DOHH2 (cell line): ENCODE measurements around the gene SBNO2.

Source experiments
- H3F3A ChIP-seq: fragments of 200-600 bp; sonication (generic), shearing (Covaris generic); 2 replicates; pipeline ENCODE4 v1.6.0; 2016; ENCODE audit warnings: antibody characterized with exemption, mild to moderate bottlenecking; ENCODE audit not compliant: control insufficient read depth, insufficient read depth
- H3K27ac ChIP-seq: fragments of 200-600 bp; sonication (generic); 2 replicates; pipeline ENCODE4 v1.5.1; 2014; ENCODE audit warnings: low read depth, mild to moderate bottlenecking, low read length, moderate library complexity
- H3K27me3 ChIP-seq: fragments of 200-600 bp; sonication (generic); 2 replicates; pipeline ENCODE4 v1.6.1; 2014; ENCODE audit warnings: mild to moderate bottlenecking, low read length, mixed read lengths; ENCODE audit not compliant: control insufficient read depth
- H3K36me3 ChIP-seq: fragments of 200-600 bp; sonication (generic); 2 replicates; pipeline ENCODE4 v1.6.1; 2014; ENCODE audit warnings: mild to moderate bottlenecking, low read length, moderate library complexity, mixed read lengths; ENCODE audit not compliant: control insufficient read depth
- H3K4me1 ChIP-seq: fragments of 200-600 bp; sonication (generic); 2 replicates; pipeline ENCODE4 v1.6.1; 2014; ENCODE audit warnings: mild to moderate bottlenecking, low read length, mixed read lengths; ENCODE audit not compliant: control insufficient read depth
- H3K4me2 ChIP-seq: fragments of 200-600 bp; sonication (generic); 2 replicates; pipeline ENCODE4 v1.6.0; 2014; ENCODE audit warnings: mild to moderate bottlenecking, low read length, moderate library complexity
- H3K4me3 ChIP-seq: fragments of 200-600 bp; sonication (generic); 2 replicates; pipeline ENCODE4 v1.5.1; 2014; ENCODE audit warnings: mild to moderate bottlenecking, low read length, mixed read lengths
- H3K79me2 ChIP-seq: fragments of 200-600 bp; sonication (generic); 2 replicates; pipeline ENCODE4 v1.6.1; 2014; ENCODE audit warnings: mild to moderate bottlenecking, low read length, mixed read lengths; ENCODE audit not compliant: control insufficient read depth
- H3K9me2 ChIP-seq: fragments of 200-600 bp; sonication (generic); replicated peaks from 2 replicates; pipeline ENCODE4 v1.6.1; 2014; ENCODE audit warnings: mild to moderate bottlenecking, low read length, mixed read lengths; ENCODE audit not compliant: control insufficient read depth
- H3K9me3 ChIP-seq: fragments of 200-600 bp; sonication (generic); 2 replicates; pipeline ENCODE4 v1.6.1; 2014; ENCODE audit warnings: antibody characterized with exemption, low read length, mixed read lengths; ENCODE audit not compliant: control insufficient read depth, insufficient read depth
- H4K20me1 ChIP-seq: fragments of 200-600 bp; sonication (generic); 2 replicates; pipeline ENCODE4 v1.6.0; 2014; ENCODE audit warnings: low read depth, mild to moderate bottlenecking, antibody characterized with exemption, low read length, moderate library complexity; ENCODE audit not compliant: control insufficient read depth, insufficient read depth
- EZH2phosphoT487 ChIP-seq: fragments of 200-600 bp; sonication (generic); IDR thresholded peaks from 2 replicates; pipeline ENCODE4 v1.6.1; 2017; ENCODE audit warnings: borderline replicate concordance, mild to moderate bottlenecking, antibody characterized with exemption, low read length, moderate library complexity, mixed read lengths
- TF ChIP-seq, protein P1 (sequence below): fragments of 200-600 bp; sonication (generic); IDR thresholded peaks from one replicate; pipeline ENCODE4 v1.5.1; 2014; ENCODE audit warnings: antibody characterized with exemption, mild to moderate bottlenecking, low read depth, low read length; ENCODE audit not compliant: poor library complexity, severe bottlenecking

Gene SBNO2

DNA sequence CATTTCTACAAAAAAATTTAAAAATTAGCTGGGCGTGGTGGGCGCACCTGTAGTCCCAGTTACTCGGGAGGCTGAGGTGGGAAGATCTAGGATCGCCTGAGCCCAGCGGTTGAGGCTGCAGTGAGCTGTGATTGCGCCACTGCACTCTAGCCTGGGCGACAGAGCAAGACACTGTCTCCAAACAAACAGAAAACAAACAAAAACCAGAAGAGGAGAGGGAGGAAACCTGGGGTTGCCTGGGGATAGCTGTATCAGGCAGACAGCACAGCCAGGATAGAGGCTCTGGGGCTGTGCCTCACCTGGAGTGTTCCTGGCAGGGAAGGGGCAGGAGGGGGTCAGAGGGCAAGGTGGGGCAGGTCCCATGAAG lies 76.3 kb downstream of the SBNO2 start:
- H3K4me3 ChIP-seq, result no peak overlapping the region
- no peaks in the 10 kb centered on the region for H3K9me2 ChIP-seq
- no peaks in the 10 kb centered on the region for H3K27me3 ChIP-seq
- peaks cover 14% of the 10 kb centered on the region for H3F3A ChIP-seq
- H3K4me2 ChIP-seq, result no peak overlapping the region
- peaks cover 25% of the 10 kb centered on the region for H3K79me2 ChIP-seq
- H3K4me1 ChIP-seq, result peaks cover 44% of the 10 kb centered on the region
- peaks cover 19% of the 10 kb centered on the region for H3K36me3 ChIP-seq
- peaks cover 15% of the 10 kb centered on the region for H4K20me1 ChIP-seq
- H3K27ac ChIP-seq, result no peak overlapping the region
- no peaks in the 10 kb centered on the region for H3K9me3 ChIP-seq
- TF ChIP-seq EZH2phosphoT487, result no peak
- TF ChIP-seq, protein P1, sequence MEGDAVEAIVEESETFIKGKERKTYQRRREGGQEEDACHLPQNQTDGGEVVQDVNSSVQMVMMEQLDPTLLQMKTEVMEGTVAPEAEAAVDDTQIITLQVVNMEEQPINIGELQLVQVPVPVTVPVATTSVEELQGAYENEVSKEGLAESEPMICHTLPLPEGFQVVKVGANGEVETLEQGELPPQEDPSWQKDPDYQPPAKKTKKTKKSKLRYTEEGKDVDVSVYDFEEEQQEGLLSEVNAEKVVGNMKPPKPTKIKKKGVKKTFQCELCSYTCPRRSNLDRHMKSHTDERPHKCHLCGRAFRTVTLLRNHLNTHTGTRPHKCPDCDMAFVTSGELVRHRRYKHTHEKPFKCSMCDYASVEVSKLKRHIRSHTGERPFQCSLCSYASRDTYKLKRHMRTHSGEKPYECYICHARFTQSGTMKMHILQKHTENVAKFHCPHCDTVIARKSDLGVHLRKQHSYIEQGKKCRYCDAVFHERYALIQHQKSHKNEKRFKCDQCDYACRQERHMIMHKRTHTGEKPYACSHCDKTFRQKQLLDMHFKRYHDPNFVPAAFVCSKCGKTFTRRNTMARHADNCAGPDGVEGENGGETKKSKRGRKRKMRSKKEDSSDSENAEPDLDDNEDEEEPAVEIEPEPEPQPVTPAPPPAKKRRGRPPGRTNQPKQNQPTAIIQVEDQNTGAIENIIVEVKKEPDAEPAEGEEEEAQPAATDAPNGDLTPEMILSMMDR, result no peak

- Histone ChIP-seq H3K79me2 (peaks cover 43% of the 10 kb centered on the region), H3K4me1 (peaks cover 24% of the 10 kb centered on the region), H3K4me3 (peak within 1 kb of the TSS; percentile 79), H4K20me1 (peaks cover 15% of the 10 kb centered on the region), H3K9me3 (no peaks in the 10 kb centered on the region), H3K27me3 (no peaks in the 10 kb centered on the region), H3K27ac (peak within 1 kb of the TSS; percentile 52), H3F3A (peaks cover 7% of the 10 kb centered on the region; the same call in 1 of the 2 replicates), H3K9me2 (no peaks in the 10 kb centered on the region), H3K4me2 (peak within 1 kb of the TSS; percentile 72), H3K36me3 (peaks cover 40% of the 10 kb centered on the region)
- no peak for TF ChIP-seq EZH2phosphoT487
- TF ChIP-seq, protein P1, result no peak
Measured at GRCh38 chr19:1094978-1095701, 78.9 kb downstream of the SBNO2 start, which contains the start of gene POLR2E. Gene POLR2E, minus strand, starts transcription at chr19:1095375. Its CDS starts 60 bp downstream, at chr19:1095315.

DNA sequence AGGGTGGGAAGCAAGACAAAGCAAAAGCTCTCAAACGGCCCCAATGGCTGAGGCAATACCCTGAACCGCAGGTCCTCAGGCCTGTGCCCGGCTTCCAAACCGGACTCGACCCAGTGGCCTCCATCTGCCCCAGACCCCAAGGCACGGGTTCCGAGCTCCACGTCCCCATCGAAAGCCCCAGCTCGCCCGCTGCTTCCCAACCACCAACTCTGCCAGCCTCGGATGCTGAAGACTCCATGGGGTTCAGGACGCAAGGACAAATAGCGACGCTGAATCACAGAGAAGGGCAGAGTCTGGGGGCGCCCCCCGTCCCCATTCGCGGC lies 79.5 kb downstream of the SBNO2 start:
- peaks cover 43% of the 10 kb centered on the region for H3K79me2 ChIP-seq
- no peaks in the 10 kb centered on the region for H3K9me3 ChIP-seq
- peak overlapping the region; percentile 72 for H3K4me2 ChIP-seq
- H4K20me1 ChIP-seq, result peaks cover 15% of the 10 kb centered on the region
- no peak overlapping the region for H3K27ac ChIP-seq
- H3K36me3 ChIP-seq, result peaks cover 42% of the 10 kb centered on the region
- TF ChIP-seq, protein P1, result no peak
- TF ChIP-seq EZH2phosphoT487, result no peak
- peaks cover 26% of the 10 kb centered on the region for H3K4me1 ChIP-seq
- peak overlapping the region; percentile 79 for H3K4me3 ChIP-seq
- H3F3A ChIP-seq, result peaks cover 7% of the 10 kb centered on the region; the same call in 1 of the 2 replicates
- no peaks in the 10 kb centered on the region for H3K27me3 ChIP-seq
- no peaks in the 10 kb centered on the region for H3K9me2 ChIP-seq
